SK-N-SH treated with all-trans-retinoic acid at 6 μM for 48 hours (cell line): ENCODE data around the gene CENPE.

Source experiments
- BACH2 ChIP-seq: fragments of 250-450 bp; sonication (Bioruptor Pico); IDR thresholded peaks from 2 replicates; pipeline ENCODE4 v1.9.0; 2021; ENCODE audit warnings: mild to moderate bottlenecking, borderline replicate concordance
- CSDC2 ChIP-seq: fragments of 250-450 bp; sonication (Bioruptor Pico); IDR thresholded peaks from 2 replicates; pipeline ENCODE4 v1.5.0; 2020; ENCODE audit warnings: mild to moderate bottlenecking, moderate library complexity
- POU6F1 ChIP-seq: fragments of 250-450 bp; sonication (Bioruptor Pico); IDR thresholded peaks from 2 replicates; pipeline ENCODE4 v1.8.0; 2021; ENCODE audit warnings: low read depth, mild to moderate bottlenecking, moderate library complexity, borderline replicate concordance
- PPARA ChIP-seq: fragments of 250-450 bp; sonication (Bioruptor Pico); IDR thresholded peaks from 2 replicates; pipeline ENCODE4 v1.5.0; 2020; ENCODE audit warnings: mild to moderate bottlenecking, borderline replicate concordance
- RARB ChIP-seq: fragments of 250-450 bp; sonication (Bioruptor Pico); IDR thresholded peaks from 2 replicates; pipeline ENCODE4 v1.8.0; 2021; ENCODE audit warnings: mild to moderate bottlenecking, moderate library complexity
- SNAI2 ChIP-seq: fragments of 250-450 bp; sonication (Bioruptor Pico); IDR thresholded peaks from 2 replicates; pipeline ENCODE4 v1.5.0; 2020; ENCODE audit warnings: mild to moderate bottlenecking, moderate library complexity
- ZFP3 ChIP-seq: fragments of 250-450 bp; sonication (Bioruptor Pico); IDR thresholded peaks from 2 replicates; pipeline ENCODE4 v1.5.0; 2020; ENCODE audit warnings: mild to moderate bottlenecking, moderate library complexity
- ZFP30 ChIP-seq: fragments of 450-650 bp; formaldehyde crosslinking; IDR thresholded peaks from 2 replicates; pipeline ENCODE4 v1.5.0; 2022; ENCODE audit warnings: mild to moderate bottlenecking, moderate library complexity
- ZNF70 ChIP-seq: fragments of 450-650 bp; formaldehyde crosslinking; IDR thresholded peaks from 2 replicates; pipeline ENCODE4 v1.5.0; 2020; ENCODE audit warnings: mild to moderate bottlenecking, moderate library complexity
- TF ChIP-seq, protein P1 (sequence below): fragments of 250-450 bp; sonication (Bioruptor Pico); IDR thresholded peaks from 2 replicates; pipeline ENCODE4 v1.8.0; 2020; ENCODE audit warnings: mild to moderate bottlenecking, moderate library complexity, borderline replicate concordance
- TF ChIP-seq, protein P2 (sequence below): fragments of 250-450 bp; sonication (Bioruptor Pico); IDR thresholded peaks from 2 replicates; pipeline ENCODE4 v1.5.1; 2020; ENCODE audit warnings: low read depth, mild to moderate bottlenecking, moderate library complexity

DNA sequence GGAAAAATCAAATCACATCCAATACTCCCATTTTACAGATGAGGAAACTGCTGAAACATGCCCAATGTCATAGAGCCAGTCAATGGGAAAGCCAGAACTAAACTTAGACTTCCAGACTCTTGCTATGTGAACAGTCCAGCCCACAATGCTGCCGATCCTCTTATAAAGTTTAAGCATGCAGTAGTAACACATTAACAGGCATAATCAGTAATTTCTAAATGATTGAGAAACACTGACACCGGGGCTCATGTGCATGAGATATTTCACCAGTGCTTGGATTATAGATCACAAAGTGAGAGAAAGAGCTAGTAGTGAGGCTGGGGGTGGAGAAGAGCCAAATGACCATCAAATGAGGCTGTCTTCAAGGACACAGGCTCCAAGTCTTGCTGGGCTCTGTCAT lies 101.0 kb downstream of the CENPE start:
- TF ChIP-seq, protein P1, sequence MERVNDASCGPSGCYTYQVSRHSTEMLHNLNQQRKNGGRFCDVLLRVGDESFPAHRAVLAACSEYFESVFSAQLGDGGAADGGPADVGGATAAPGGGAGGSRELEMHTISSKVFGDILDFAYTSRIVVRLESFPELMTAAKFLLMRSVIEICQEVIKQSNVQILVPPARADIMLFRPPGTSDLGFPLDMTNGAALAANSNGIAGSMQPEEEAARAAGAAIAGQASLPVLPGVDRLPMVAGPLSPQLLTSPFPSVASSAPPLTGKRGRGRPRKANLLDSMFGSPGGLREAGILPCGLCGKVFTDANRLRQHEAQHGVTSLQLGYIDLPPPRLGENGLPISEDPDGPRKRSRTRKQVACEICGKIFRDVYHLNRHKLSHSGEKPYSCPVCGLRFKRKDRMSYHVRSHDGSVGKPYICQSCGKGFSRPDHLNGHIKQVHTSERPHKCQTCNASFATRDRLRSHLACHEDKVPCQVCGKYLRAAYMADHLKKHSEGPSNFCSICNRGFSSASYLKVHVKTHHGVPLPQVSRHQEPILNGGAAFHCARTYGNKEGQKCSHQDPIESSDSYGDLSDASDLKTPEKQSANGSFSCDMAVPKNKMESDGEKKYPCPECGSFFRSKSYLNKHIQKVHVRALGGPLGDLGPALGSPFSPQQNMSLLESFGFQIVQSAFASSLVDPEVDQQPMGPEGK, result no peak
- TF ChIP-seq, protein P2, sequence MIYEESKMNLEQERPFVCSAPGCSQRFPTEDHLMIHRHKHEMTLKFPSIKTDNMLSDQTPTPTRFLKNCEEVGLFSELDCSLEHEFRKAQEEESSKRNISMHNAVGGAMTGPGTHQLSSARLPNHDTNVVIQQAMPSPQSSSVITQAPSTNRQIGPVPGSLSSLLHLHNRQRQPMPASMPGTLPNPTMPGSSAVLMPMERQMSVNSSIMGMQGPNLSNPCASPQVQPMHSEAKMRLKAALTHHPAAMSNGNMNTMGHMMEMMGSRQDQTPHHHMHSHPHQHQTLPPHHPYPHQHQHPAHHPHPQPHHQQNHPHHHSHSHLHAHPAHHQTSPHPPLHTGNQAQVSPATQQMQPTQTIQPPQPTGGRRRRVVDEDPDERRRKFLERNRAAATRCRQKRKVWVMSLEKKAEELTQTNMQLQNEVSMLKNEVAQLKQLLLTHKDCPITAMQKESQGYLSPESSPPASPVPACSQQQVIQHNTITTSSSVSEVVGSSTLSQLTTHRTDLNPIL (CRISPR knock-in tag), result no peak
- no peak for TF ChIP-seq BACH2 (CRISPR knock-in tag)
- TF ChIP-seq POU6F1 (CRISPR knock-in tag), result no peak
- no peak for TF ChIP-seq ZFP30 (CRISPR knock-in tag)
- no peak for TF ChIP-seq SNAI2
- TF ChIP-seq ZFP3 (CRISPR knock-in tag), result no peak
- no peak for TF ChIP-seq CSDC2 (CRISPR knock-in tag)
- TF ChIP-seq PPARA (CRISPR knock-in tag), result no peak
- TF ChIP-seq ZNF70 (CRISPR knock-in tag), result no peak
- no peak for TF ChIP-seq RARB (CRISPR knock-in tag)
